Adipocyte (in vitro differentiated cells): ENCODE data around the gene FRMD4A.
"Not testable (repeated sequence)": the region's sequence is repeated elsewhere in the genome, so short reads cannot be mapped to it uniquely, and the experiment has no call there.

Experiments
- DNase-seq: peaks from one replicate; pipeline ENCODE4 v3.0.0-alpha.2; 2015; ENCODE audit warnings: low read depth
- H3K27me3 ChIP-seq: replicated peaks from 2 replicates; pipeline ENCODE4 v1.7.0; 2013; ENCODE audit warnings: mild to moderate bottlenecking, low read length, moderate library complexity; ENCODE audit not compliant: control insufficient read depth, insufficient read depth
- H3K36me3 ChIP-seq: 2 replicates; pipeline ENCODE4 v1.7.0; 2013; ENCODE audit warnings: low read length, mild to moderate bottlenecking, moderate library complexity; ENCODE audit not compliant: control insufficient read depth, insufficient read depth, severe bottlenecking
- H3K4me1 ChIP-seq: 2 replicates; pipeline ENCODE4 v1.7.0; 2013; ENCODE audit warnings: mild to moderate bottlenecking, low read length, moderate library complexity; ENCODE audit not compliant: control insufficient read depth, insufficient read depth
- H3K4me3 ChIP-seq: 2 replicates; pipeline ENCODE4 v1.7.0; 2013; ENCODE audit warnings: mild to moderate bottlenecking, low read length, moderate library complexity
- H3K9ac ChIP-seq: 2 replicates; pipeline ENCODE4 v1.7.0; 2013; ENCODE audit warnings: mild to moderate bottlenecking, low read length, moderate library complexity
- H3K9me3 ChIP-seq: 2 replicates; pipeline ENCODE4 v1.7.0; 2013; ENCODE audit warnings: mild to moderate bottlenecking, low read length, moderate library complexity; ENCODE audit not compliant: control insufficient read depth

Gene FRMD4A

GRCh38 chr10:14235566-14236195, 95.0 kb downstream of the FRMD4A start:
- Histone ChIP-seq H3K9me3 (peaks cover 6% of the 10 kb centered on the region), H3K9ac (no peak overlapping the region), H3K4me3 (no peak overlapping the region), H3K27me3 (peaks cover 50% of the 10 kb centered on the region), H3K4me1 (no peaks in the 10 kb centered on the region), H3K36me3 (no peaks in the 10 kb centered on the region)
- no peak for DNase-seq

- H3K36me3 ChIP-seq: no peaks in the 10 kb centered on the region
- no peak overlapping the region for H3K9ac ChIP-seq
- H3K27me3 ChIP-seq: peaks cover 50% of the 10 kb centered on the region
- no peak overlapping the region for H3K4me3 ChIP-seq
- peaks cover 9% of the 10 kb centered on the region for H3K9me3 ChIP-seq
- no peak for DNase-seq
- no peaks in the 10 kb centered on the region for H3K4me1 ChIP-seq
These were observed 97.2 kb downstream of the FRMD4A start for GRCh38 chr10:14233566-14233965.

- not testable (repeated sequence) for H3K4me3 ChIP-seq, H3K36me3 ChIP-seq, H3K4me1 ChIP-seq, H3K9ac ChIP-seq, H3K9me3 ChIP-seq, DNase-seq
- peaks cover 26% of the 10 kb centered on the region for H3K27me3 ChIP-seq
These were observed 101.9 kb downstream of the FRMD4A start for GRCh38 chr10:14228798-14229197.

GRCh38 chr10:14225379-14225778, 105.3 kb downstream of the FRMD4A start:
- Histone ChIP-seq H3K9ac (no peak overlapping the region), H3K36me3 (no peaks in the 10 kb centered on the region), H3K4me1 (no peaks in the 10 kb centered on the region), H3K27me3 (peaks cover 29% of the 10 kb centered on the region), H3K9me3 (no peaks in the 10 kb centered on the region), H3K4me3 (no peak overlapping the region)
- no peak for DNase-seq

- no peak for DNase-seq
- H3K9me3 ChIP-seq: no peaks in the 10 kb centered on the region
- no peaks in the 10 kb centered on the region for H3K4me1 ChIP-seq
- no peaks in the 10 kb centered on the region for H3K36me3 ChIP-seq
- peaks cover 35% of the 10 kb centered on the region for H3K27me3 ChIP-seq
- H3K4me3 ChIP-seq: no peak overlapping the region
- H3K9ac ChIP-seq: no peak overlapping the region
These were observed 110.7 kb downstream of the FRMD4A start for GRCh38 chr10:14220026-14220425.

- no peaks in the 10 kb centered on the region for H3K9me3 ChIP-seq
- no peaks in the 10 kb centered on the region for H3K4me1 ChIP-seq
- no peaks in the 10 kb centered on the region for H3K36me3 ChIP-seq
- no peak overlapping the region for H3K4me3 ChIP-seq
- no peak for DNase-seq
- peaks cover 40% of the 10 kb centered on the region for H3K27me3 ChIP-seq
- H3K9ac ChIP-seq: no peak overlapping the region
These were observed 111.3 kb downstream of the FRMD4A start for GRCh38 chr10:14219411-14219810.

- H3K4me1 ChIP-seq: no peaks in the 10 kb centered on the region
- H3K9ac ChIP-seq: no peak overlapping the region
- H3K4me3 ChIP-seq: no peak overlapping the region
- no peaks in the 10 kb centered on the region for H3K9me3 ChIP-seq
- no peak for DNase-seq
- peaks cover 49% of the 10 kb centered on the region for H3K27me3 ChIP-seq
- no peaks in the 10 kb centered on the region for H3K36me3 ChIP-seq
These were observed 115.1 kb downstream of the FRMD4A start for GRCh38 chr10:14215641-14216040.

GRCh38 chr10:14213703-14214102, 117.0 kb downstream of the FRMD4A start:
- not testable (repeated sequence) for H3K4me1 ChIP-seq, H3K36me3 ChIP-seq, H3K4me3 ChIP-seq, H3K9ac ChIP-seq, H3K9me3 ChIP-seq, DNase-seq
- peaks cover 49% of the 10 kb centered on the region for H3K27me3 ChIP-seq

GRCh38 chr10:14211610-14212009, 119.1 kb downstream of the FRMD4A start:
- H3K9me3 ChIP-seq: no peaks in the 10 kb centered on the region
- H3K27me3 ChIP-seq: peaks cover 43% of the 10 kb centered on the region
- no peak for DNase-seq
- H3K4me3 ChIP-seq: no peak overlapping the region
- H3K9ac ChIP-seq: no peak overlapping the region
- H3K4me1 ChIP-seq: no peaks in the 10 kb centered on the region
- H3K36me3 ChIP-seq: no peaks in the 10 kb centered on the region

GRCh38 chr10:14208231-14208630, 122.5 kb downstream of the FRMD4A start:
- Histone ChIP-seq H3K4me1 (no peaks in the 10 kb centered on the region), H3K36me3 (no peaks in the 10 kb centered on the region), H3K27me3 (peaks cover 35% of the 10 kb centered on the region), H3K9ac (no peak overlapping the region), H3K9me3 (no peaks in the 10 kb centered on the region), H3K4me3 (no peak overlapping the region)
- DNase-seq: no peak

GRCh38 chr10:14205233-14205632, 125.5 kb downstream of the FRMD4A start:
- Histone ChIP-seq H3K27me3 (peaks cover 40% of the 10 kb centered on the region), H3K4me3 (no peak overlapping the region)
- DNase-seq: no peak

More at GRCh38 chr10:14205233-14205632, 125.5 kb downstream of the FRMD4A start:
- H3K4me1 ChIP-seq: no peaks in the 10 kb centered on the region
- H3K9me3 ChIP-seq: no peaks in the 10 kb centered on the region
- H3K36me3 ChIP-seq: no peaks in the 10 kb centered on the region
- no peak overlapping the region for H3K9ac ChIP-seq
